Sigmoid colon (tissue), 7 donors: ENCODE results near the gene TRIO. TPM values are rescaled to one million over a fixed set of nuclear protein-coding genes. Genes with fewer than 3 reads are reported as not detected.

Experiments
- DNase-seq: peaks from one replicate; pipeline ENCODE4 v3.0.0-alpha.2; 2019
- H3K27ac ChIP-seq, 4 donors: fragments of 200-600 bp; sonication (generic); one replicate each; pipeline ENCODE4 v1.5.1; 2016 to 2019; ENCODE audit warnings: mild to moderate bottlenecking in 1 of 4
- H3K27me3 ChIP-seq, 3 donors: fragments of 200-600 bp; sonication (generic); one replicate each; pipeline ENCODE4 v1.5.1; 2019; ENCODE audit warnings: mild to moderate bottlenecking in 1 of 3
- H3K36me3 ChIP-seq, 4 donors: fragments of 200-600 bp; sonication (generic); one replicate each; pipeline ENCODE4 v1.5.1; 2016 to 2019
- H3K4me1 ChIP-seq, 4 donors: fragments of 200-600 bp; sonication (generic); one replicate each; pipeline ENCODE4 v1.5.1; 2017 to 2019
- H3K4me3 ChIP-seq, 4 donors: fragments of 200-600 bp; sonication (generic); one replicate each; pipeline ENCODE4 v1.5.1; 2017 to 2019; ENCODE audit warnings: mild to moderate bottlenecking in 2 of 4, moderate library complexity in 1 of 4
- H3K9me3 ChIP-seq, 4 donors: fragments of 200-600 bp in 3 of 4; sonication (generic) in 3 of 4; one replicate each; pipeline versions ENCODE4 v1.5.1 to v1.6.1; 2013 to 2019
- CTCF ChIP-seq, 4 experiments: fragments of 450-650 bp in 3 of 4; fragments of 200-600 bp in 1 of 4; IDR thresholded peaks; one replicate each; pipeline ENCODE4 v1.5.1; 2016 to 2019; ENCODE audit warnings: antibody characterized with exemption in 4 of 4, mild to moderate bottlenecking in 3 of 4, moderate library complexity in 2 of 4
- EP300 ChIP-seq, 4 donors: sonication (generic); formaldehyde crosslinking; IDR thresholded peaks; one replicate each; pipeline ENCODE4 v1.6.1; 2017; ENCODE audit warnings: antibody characterized with exemption in 4 of 4
- POLR2A ChIP-seq, 2 donors: fragments of 450-650 bp; IDR thresholded peaks; one replicate each; pipeline ENCODE4 v1.6.1; 2016; ENCODE audit warnings: antibody characterized with exemption in 2 of 2, mild to moderate bottlenecking in 2 of 2, moderate library complexity in 2 of 2
- POLR2AphosphoS5 ChIP-seq, 4 donors: sonication (generic); formaldehyde crosslinking; IDR thresholded peaks; one replicate each; pipeline ENCODE4 v1.6.1; 2017; ENCODE audit warnings: antibody characterized with exemption in 4 of 4
- WGBS, 2 donors: extraction: QIAGEN DNeasy Blood & Tissue Kit; methylation state at CpG; one replicate each; pipeline ENCODE4 v1.1.7; 2013; 5-methylcytosine and 5-hydroxymethylcytosine counted together
- intact Hi-C: fragments of 100-400 bp; cut with DNase I; formaldehyde crosslinking; loops from one replicate; pipeline ENCODE4 v1.15.1; 2023
- polyA plus RNA-seq, 3 donors: library from polyadenylated mRNA; stranded (reverse); fragments of 200-250 nt; gene quantifications; one replicate each; pipeline ENCODE4 v1.2.3, GENCODE V29; 2013
- total RNA-seq, 4 donors: library from RNA; depleted of rRNA; stranded (reverse); fragments of >200 nt; gene quantifications; one replicate each; pipeline ENCODE4 v1.1.0, GENCODE V29; 2016
- donor health status: healthy with polysubstance abuse.
- donor health status: Bipolar disorder and iron deficiency.
- donor health status: healthy.

TRIO gene
- total and polyA plus RNA-seq, 7 donors, result 34.8 to 300 (median 119) TPM

GRCh38 chr5:14518638-14519037 lies 375.5 kb downstream of the TRIO start:
- Histone ChIP-seq H3K27ac (no peak overlapping the region), H3K36me3 (peaks cover 0 to 4% (median 0%) of the 10 kb centered on the region in 4 donors), H3K4me3 (no peak overlapping the region), H3K27me3 (no peaks in the 10 kb centered on the region), H3K4me1 (no peaks in the 10 kb centered on the region), H3K9me3 (no peaks in the 10 kb centered on the region)
- intact Hi-C loops, result no loop called here
- TF ChIP-seq CTCF (IDR thresholded peaks at IDR 0.05) (no peak), POLR2AphosphoS5 (IDR thresholded peaks at IDR 0.05) (no peak), EP300 (IDR thresholded peaks at IDR 0.05) (no peak), POLR2A (IDR thresholded peaks at IDR 0.05) (no peak)
- WGBS, 2 donors, result 88 to 94% methylated on average over 7 of the region's 7 CpGs
- DNase-seq, result no peak

DNA sequence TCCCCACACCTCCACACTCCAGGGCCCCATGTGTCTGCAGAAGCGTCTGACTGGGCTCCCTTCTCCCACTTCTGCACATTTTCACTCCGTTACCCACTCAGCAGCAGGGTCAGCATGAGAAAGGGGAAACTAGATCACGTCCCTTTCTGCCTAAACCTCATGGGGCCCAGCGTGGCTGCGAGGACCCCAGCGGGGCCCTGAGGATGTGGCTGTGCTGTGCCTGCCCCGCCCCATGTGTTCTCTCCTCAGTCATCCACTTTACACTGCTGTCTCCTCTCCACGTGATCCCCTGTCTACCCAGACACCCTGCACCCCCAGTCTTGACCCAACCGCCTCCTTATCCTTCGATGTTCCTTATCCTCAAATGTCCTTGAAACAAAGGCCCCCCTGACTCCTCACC lies 378.6 kb downstream of the TRIO start:
- Histone ChIP-seq H3K4me3 (no peak overlapping the region), H3K36me3 (peaks cover 0 to 4% (median 0%) of the 10 kb centered on the region in 4 donors), H3K27me3 (no peaks in the 10 kb centered on the region), H3K9me3 (no peaks in the 10 kb centered on the region), H3K4me1 (no peaks in the 10 kb centered on the region), H3K27ac (no peak overlapping the region)
- TF ChIP-seq POLR2A (IDR thresholded peaks at IDR 0.05), result no peak
- no peak for DNase-seq
- intact Hi-C loops, result no loop called here
- WGBS, 2 donors, result 73 to 92% methylated on average over 10 of the region's 10 CpGs

GRCh38 chr5:14522721-14523120 lies 379.6 kb downstream of the TRIO start:
- peaks cover 0 to 4% (median 0%) of the 10 kb centered on the region in 4 donors for H3K36me3 ChIP-seq
- no peak for DNase-seq
- no peaks in the 10 kb centered on the region for H3K4me1 ChIP-seq
- H3K27ac ChIP-seq, result no peak overlapping the region
- TF ChIP-seq CTCF (IDR thresholded peaks at IDR 0.05) (no peak), POLR2AphosphoS5 (IDR thresholded peaks at IDR 0.05) (no peak), POLR2A (IDR thresholded peaks at IDR 0.05) (no peak), EP300 (IDR thresholded peaks at IDR 0.05) (no peak)
- intact Hi-C loops, result no loop called here
- no peaks in the 10 kb centered on the region for H3K9me3 ChIP-seq
- no peak overlapping the region for H3K4me3 ChIP-seq
- no peaks in the 10 kb centered on the region for H3K27me3 ChIP-seq
- WGBS, 2 donors, result 86 to 94% methylated on average over 2 of the region's 2 CpGs

DNA sequence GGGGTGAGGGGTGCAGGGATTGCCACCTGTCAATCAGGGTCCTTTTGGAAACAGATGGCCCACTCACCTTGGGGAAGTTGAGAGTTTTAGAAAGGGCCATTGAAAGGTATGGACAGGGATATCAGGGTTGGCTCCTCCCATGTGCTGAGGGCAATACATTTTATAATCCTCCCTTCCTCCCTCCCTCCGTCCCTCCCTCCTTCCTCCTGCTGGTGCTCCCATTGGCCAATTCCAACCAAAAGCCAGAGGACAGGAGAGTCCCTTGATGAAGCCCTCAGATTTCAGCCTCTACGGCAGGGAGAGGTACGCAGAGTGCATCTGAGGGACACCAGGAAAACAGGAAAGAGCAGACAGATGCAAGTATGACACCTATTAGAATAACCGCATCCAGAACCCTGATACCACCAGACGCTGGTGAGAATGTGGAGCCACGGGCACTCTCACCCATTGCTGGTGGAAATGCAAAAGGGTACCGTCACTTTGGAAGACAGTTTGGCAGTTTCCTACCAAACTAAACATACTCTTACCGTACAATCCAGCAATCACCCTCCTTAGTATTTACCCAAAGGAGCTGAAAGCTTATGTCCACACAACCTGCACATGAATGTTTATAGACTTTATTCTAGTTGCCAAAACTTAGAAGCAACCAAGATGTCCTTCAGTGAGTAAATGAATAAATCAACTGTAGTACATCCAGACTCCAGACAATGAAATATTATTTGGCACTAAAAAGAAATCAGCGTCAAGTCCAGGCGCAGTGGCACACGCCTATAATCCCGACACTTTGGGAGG lies 380.3 kb downstream of the TRIO start:
- H3K4me3 ChIP-seq, result no peak overlapping the region
- no peaks in the 10 kb centered on the region for H3K27me3 ChIP-seq
- 65 to 90% methylated on average over 12 of the region's 12 CpGs for WGBS, 2 donors
- TF ChIP-seq CTCF (IDR thresholded peaks at IDR 0.05) (no peak), POLR2AphosphoS5 (IDR thresholded peaks at IDR 0.05) (no peak), EP300 (IDR thresholded peaks at IDR 0.05) (no peak), POLR2A (IDR thresholded peaks at IDR 0.05) (no peak)
- intact Hi-C loops, result no loop called here
- H3K36me3 ChIP-seq, result peaks cover 0 to 4% (median 0%) of the 10 kb centered on the region in 4 donors
- no peak overlapping the region for H3K27ac ChIP-seq
- DNase-seq, result no peak
- no peaks in the 10 kb centered on the region for H3K9me3 ChIP-seq
- H3K4me1 ChIP-seq, result no peaks in the 10 kb centered on the region

- 96 to 97% methylated on average over 4 of the region's 4 CpGs for WGBS, 2 donors
- Histone ChIP-seq H3K36me3 (peaks cover 0 to 4% (median 0%) of the 10 kb centered on the region in 4 donors), H3K4me3 (no peak overlapping the region), H3K9me3 (no peaks in the 10 kb centered on the region), H3K4me1 (no peaks in the 10 kb centered on the region), H3K27me3 (no peaks in the 10 kb centered on the region), H3K27ac (no peak overlapping the region)
- TF ChIP-seq EP300 (IDR thresholded peaks at IDR 0.05) (no peak), POLR2AphosphoS5 (IDR thresholded peaks at IDR 0.05) (no peak), POLR2A (IDR thresholded peaks at IDR 0.05) (no peak), CTCF (IDR thresholded peaks at IDR 0.05) (no peak)
- intact Hi-C loops, result no loop called here
- DNase-seq, result no peak
Measured at GRCh38 chr5:14525397-14525796, 382.3 kb downstream of the TRIO start.
